GM18861 (cell line): ENCODE measurements around the gene KCTD14.

Experiments
- ATAC-seq: cut with Tn5 transposase; IDR thresholded peaks from one replicate; pipeline ENCODE4 v1.9.1; 2021; ENCODE audit not compliant: unreplicated experiment

Gene KCTD14

DNA sequence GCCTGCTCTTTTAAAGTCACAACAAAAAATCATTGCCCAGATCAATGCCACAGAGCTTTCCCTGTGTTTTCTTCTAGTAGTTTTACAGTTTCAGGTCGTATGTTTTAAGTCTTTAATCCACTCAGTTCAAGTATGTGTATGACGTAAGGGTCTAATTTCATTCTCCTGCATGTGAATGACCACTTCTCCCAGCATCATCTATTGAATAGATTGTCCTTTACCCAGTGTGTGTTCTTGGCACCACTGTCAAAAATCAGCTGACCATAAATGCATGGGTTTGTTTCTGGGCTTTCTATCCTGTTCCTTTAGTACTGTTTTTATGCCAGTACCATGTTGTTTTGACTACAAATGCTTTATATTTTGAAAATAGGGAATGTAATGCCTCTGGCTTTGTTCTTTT, 56.7 kb downstream of the KCTD14 start:
- no peak for ATAC-seq
